Breast epithelium (tissue), 3 donors: Measurements from ENCODE around the gene NRXN2.

Experiments
- POLR2AphosphoS5 ChIP-seq, 3 donors: sonication (generic); formaldehyde crosslinking; IDR thresholded peaks; one replicate each; pipeline ENCODE4 v1.6.1; 2017; ENCODE audit warnings: antibody characterized with exemption in 3 of 3
- TF ChIP-seq, protein P1 (sequence below), 3 donors: fragments of 450-650 bp; IDR thresholded peaks; one replicate each; pipeline ENCODE4 v1.5.1; 2016 to 2017; ENCODE audit warnings: antibody characterized with exemption in 3 of 3, mild to moderate bottlenecking in 3 of 3, moderate library complexity in 3 of 3

GRCh38 chr11:64564947-64565889 is 157.8 kb downstream of the NRXN2 start:
- TF ChIP-seq, protein P1, sequence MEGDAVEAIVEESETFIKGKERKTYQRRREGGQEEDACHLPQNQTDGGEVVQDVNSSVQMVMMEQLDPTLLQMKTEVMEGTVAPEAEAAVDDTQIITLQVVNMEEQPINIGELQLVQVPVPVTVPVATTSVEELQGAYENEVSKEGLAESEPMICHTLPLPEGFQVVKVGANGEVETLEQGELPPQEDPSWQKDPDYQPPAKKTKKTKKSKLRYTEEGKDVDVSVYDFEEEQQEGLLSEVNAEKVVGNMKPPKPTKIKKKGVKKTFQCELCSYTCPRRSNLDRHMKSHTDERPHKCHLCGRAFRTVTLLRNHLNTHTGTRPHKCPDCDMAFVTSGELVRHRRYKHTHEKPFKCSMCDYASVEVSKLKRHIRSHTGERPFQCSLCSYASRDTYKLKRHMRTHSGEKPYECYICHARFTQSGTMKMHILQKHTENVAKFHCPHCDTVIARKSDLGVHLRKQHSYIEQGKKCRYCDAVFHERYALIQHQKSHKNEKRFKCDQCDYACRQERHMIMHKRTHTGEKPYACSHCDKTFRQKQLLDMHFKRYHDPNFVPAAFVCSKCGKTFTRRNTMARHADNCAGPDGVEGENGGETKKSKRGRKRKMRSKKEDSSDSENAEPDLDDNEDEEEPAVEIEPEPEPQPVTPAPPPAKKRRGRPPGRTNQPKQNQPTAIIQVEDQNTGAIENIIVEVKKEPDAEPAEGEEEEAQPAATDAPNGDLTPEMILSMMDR (IDR thresholded peaks at IDR 0.05), result no peak
- TF ChIP-seq POLR2AphosphoS5 (IDR thresholded peaks at IDR 0.05), result no peak
